GM23338 (cell line): ENCODE measurements around the gene TRNP1. TPM values are rescaled to one million over a fixed set of nuclear protein-coding genes. Genes with fewer than 3 reads are reported as not detected.

Experiments
- ATAC-seq: fragments of 200-7000 bp; cut with Tn5 transposase; 3 replicates; pipeline ENCODE4 v1.9.1; 2020
- DNase-seq: peaks from one replicate; pipeline ENCODE4 v3.0.0-alpha.2; 2015; ENCODE audit warnings: low spot score
- H2AFZ ChIP-seq: fragments of 200-600 bp; sonication (generic); 2 replicates; pipeline ENCODE4 v1.8.0; 2016; ENCODE audit warnings: antibody characterized with exemption, mild to moderate bottlenecking, moderate library complexity
- H3F3A ChIP-seq: fragments of 200-600 bp; sonication (generic); replicated peaks from 2 replicates; pipeline ENCODE4 v1.8.0; 2017; ENCODE audit warnings: antibody characterized with exemption, mixed run types, low read depth
- H3K27ac ChIP-seq: fragments of 200-600 bp; sonication (generic); 2 replicates; pipeline ENCODE4 v1.6.1; 2016; ENCODE audit warnings: low read depth
- H3K27me3 ChIP-seq: fragments of 200-600 bp; sonication (generic); 2 replicates; pipeline ENCODE4 v1.8.0; 2016; ENCODE audit warnings: mild to moderate bottlenecking, mixed run types, moderate library complexity; ENCODE audit not compliant: insufficient read depth
- H3K36me3 ChIP-seq: fragments of 200-600 bp; sonication (generic); 2 replicates; pipeline ENCODE4 v1.8.0; 2016; ENCODE audit warnings: mild to moderate bottlenecking; ENCODE audit not compliant: insufficient read depth
- H3K4me1 ChIP-seq: fragments of 200-600 bp; sonication (generic); 2 replicates; pipeline ENCODE4 v1.8.0; 2016; ENCODE audit warnings: mild to moderate bottlenecking, moderate library complexity; ENCODE audit not compliant: insufficient read depth
- H3K4me2 ChIP-seq: fragments of 200-600 bp; sonication (generic); 2 replicates; pipeline ENCODE4 v1.7.1; 2017; ENCODE audit warnings: mixed run types
- H3K4me3 ChIP-seq: fragments of 200-600 bp; sonication (generic); 2 replicates; pipeline ENCODE4 v1.6.1; 2016; ENCODE audit warnings: mixed run types
- H3K79me2 ChIP-seq: fragments of 200-600 bp; sonication (generic); replicated peaks from 2 replicates; pipeline ENCODE4 v1.8.0; 2017; ENCODE audit warnings: mild to moderate bottlenecking; ENCODE audit not compliant: insufficient read depth
- H3K9me2 ChIP-seq: fragments of 200-600 bp; sonication (generic); 2 replicates; pipeline ENCODE4 v1.8.0; 2017; ENCODE audit not compliant: insufficient read depth
- H4K20me1 ChIP-seq: fragments of 200-600 bp; sonication (generic); replicated peaks from 2 replicates; pipeline ENCODE4 v1.8.0; 2017; ENCODE audit warnings: mild to moderate bottlenecking; ENCODE audit not compliant: insufficient read depth
- H3K27ac Mint-ChIP-seq: 2 replicates; pipeline ENCODE4 v1.8.0; 2020; ENCODE audit warnings: inconsistent platforms, mild to moderate bottlenecking, moderate library complexity, mixed read lengths
- H3K27me3 Mint-ChIP-seq: 3 replicates; pipeline ENCODE4 v1.8.0; 2022; ENCODE audit warnings: low read depth, mild to moderate bottlenecking, moderate library complexity, mixed read lengths, inconsistent platforms; ENCODE audit not compliant: insufficient read depth, poor library complexity
- H3K36me3 Mint-ChIP-seq: 3 replicates; pipeline ENCODE4 v1.8.0; 2021; ENCODE audit warnings: low read depth, mild to moderate bottlenecking, inconsistent platforms, moderate library complexity, mixed read lengths
- H3K4me1 Mint-ChIP-seq: 3 replicates; pipeline ENCODE4 v1.8.0; 2020; ENCODE audit warnings: mild to moderate bottlenecking, inconsistent platforms, mixed read lengths
- H3K4me3 Mint-ChIP-seq: 3 replicates; pipeline ENCODE4 v1.8.0; 2021; ENCODE audit warnings: moderate library complexity, mild to moderate bottlenecking, inconsistent platforms, mixed read lengths
- H3K9me3 Mint-ChIP-seq: 3 replicates; pipeline ENCODE4 v1.8.0; 2020; ENCODE audit warnings: moderate library complexity, mild to moderate bottlenecking, inconsistent platforms, mixed read lengths
- CREB1 ChIP-seq: fragments of 250-450 bp; sonication (Bioruptor Pico); IDR thresholded peaks from 2 replicates; pipeline ENCODE4 v1.5.0; 2020; ENCODE audit warnings: low read depth, mild to moderate bottlenecking, moderate library complexity
- CTCF ChIP-seq, 2 experiments: fragments of 200-600 bp in 1 of 2; sonication (generic) in 1 of 2; conservative IDR thresholded peaks; 2 replicates each; pipeline versions ENCODE4 v1.5.1 to v1.6.1; 2016 to 2017; ENCODE audit warnings: antibody characterized with exemption in 2 of 2, low read depth in 2 of 2, mild to moderate bottlenecking in 2 of 2, moderate library complexity in 1 of 2
- ETS1 ChIP-seq: IDR thresholded peaks from 2 replicates; pipeline ENCODE4 v1.6.1; 2016; ENCODE audit warnings: antibody characterized with exemption
- EZH2 ChIP-seq: fragments of 200-600 bp; sonication (generic); IDR thresholded peaks from one replicate; pipeline ENCODE4 v1.8.0; 2017; ENCODE audit warnings: antibody characterized with exemption, mild to moderate bottlenecking, low read depth; ENCODE audit not compliant: unreplicated experiment
- EZH2phosphoT487 ChIP-seq: fragments of 200-600 bp; sonication (generic); IDR thresholded peaks from one replicate; pipeline ENCODE4 v1.8.1; 2018; ENCODE audit warnings: antibody characterized with exemption; ENCODE audit not compliant: unreplicated experiment
- JUNB ChIP-seq: IDR thresholded peaks from one replicate; pipeline ENCODE4 v1.6.1; 2016; ENCODE audit warnings: antibody characterized with exemption; ENCODE audit not compliant: unreplicated experiment
- NANOG ChIP-seq: IDR thresholded peaks from 2 replicates; pipeline ENCODE4 v1.6.1; 2016; ENCODE audit warnings: antibody characterized with exemption, borderline replicate concordance
- POLR2AphosphoS5 ChIP-seq: IDR thresholded peaks from 2 replicates; pipeline ENCODE4 v1.6.1; 2016; ENCODE audit warnings: antibody characterized with exemption, low read depth
- REST ChIP-seq: IDR thresholded peaks from one replicate; pipeline ENCODE4 v1.6.1; 2018; ENCODE audit warnings: antibody characterized with exemption; ENCODE audit not compliant: unreplicated experiment
- STAT1 ChIP-seq: IDR thresholded peaks from one replicate; pipeline ENCODE4 v1.6.1; 2016; ENCODE audit warnings: antibody characterized with exemption; ENCODE audit not compliant: unreplicated experiment
- ZNF114 ChIP-seq: fragments of 250-450 bp; sonication (Bioruptor Pico); IDR thresholded peaks from 2 replicates; pipeline ENCODE4 v1.5.0; 2020; ENCODE audit warnings: mild to moderate bottlenecking, moderate library complexity
- ZNF331 ChIP-seq: fragments of 250-450 bp; sonication (Bioruptor Pico); IDR thresholded peaks from 2 replicates; pipeline ENCODE4 v1.5.0; 2020; ENCODE audit warnings: low read depth, mild to moderate bottlenecking, moderate library complexity
- ZNF462 ChIP-seq: fragments of 250-450 bp; sonication (Bioruptor Pico); IDR thresholded peaks from 2 replicates; pipeline ENCODE4 v1.5.0; 2020; ENCODE audit warnings: mild to moderate bottlenecking, moderate library complexity
- polyA plus RNA-seq: library from polyadenylated mRNA; unstranded; fragments of >200 nt; fragmentation: Nextera tagmentation; extraction: Ambion mirVana; gene quantifications from 2 replicates; pipeline ENCODE4 v1.2.1, GENCODE V29; 2016
- total RNA-seq: library from RNA; depleted of rRNA; stranded (reverse); fragments of >200 nt; shearing (Covaris generic); gene quantifications from 2 replicates; pipeline ENCODE4 v1.2.3, GENCODE V29; 2014

Gene TRNP1
- total and polyA plus RNA-seq, 2 experiments from 2014 or later, result 21.2 to 54.3 TPM

GRCh38 chr1:26959722-26960624, 33.5 kb upstream of the TRNP1 start, which contains the start of gene KDF1:
Gene KDF1, minus strand, starts transcription at chr1:26960468. Its CDS starts 8,088 bp downstream, at chr1:26952380.
- TF ChIP-seq CTCF (conservative IDR thresholded peaks at IDR 0.05; ENCODE audit: low read depth in 2 of 2) (0 out of 4 replicates have a peak, but pooled peaks of 1 of the 2 experiments have one; percentile 9), EZH2 (no peak), ZNF462 (no peak), NANOG (no peak), ETS1 (peak; percentile 58), POLR2AphosphoS5 (peak; percentile 83), EZH2phosphoT487 (no peak), CREB1 (CRISPR knock-in tag) (peak; percentile 80), REST (no peak), JUNB (no peak), ZNF331 (no peak), ZNF114 (no peak), STAT1 (no peak)
- Mint-ChIP-seq H3K4me3 (peak within 1 kb of the TSS; percentile 79), H3K36me3 (peaks cover 12% of the 10 kb centered on the region), H3K9me3 (peaks cover 2% of the 10 kb centered on the region; the same call in 1 of the 3 replicates), H3K27me3 (peaks cover 8% of the 10 kb centered on the region), H3K4me1 (peaks cover 7% of the 10 kb centered on the region; the same call in 2 of the 3 replicates), H3K27ac (peak within 1 kb of the TSS; percentile 61)
- Histone ChIP-seq H3K4me3 (peak within 1 kb of the TSS; percentile 96), H3K9me2 (no peaks in the 10 kb centered on the region), H3K27me3 (no peaks in the 10 kb centered on the region), H3K27ac (peak within 1 kb of the TSS; percentile 83), H4K20me1 (0 out of 2 replicates have a peak, but pooled peaks cover 4% of the 10 kb centered on the region), H3K36me3 (no peaks in the 10 kb centered on the region; the same call in 1 of the 2 replicates), H3F3A (peaks cover 6% of the 10 kb centered on the region; the same call in 1 of the 2 replicates), H3K4me1 (peaks cover 22% of the 10 kb centered on the region; the same call in 1 of the 2 replicates), H2AFZ (peak within 1 kb of the TSS; percentile 69), H3K4me2 (peak within 1 kb of the TSS; percentile 84), H3K79me2 (peaks cover 10% of the 10 kb centered on the region)
- peak; percentile 95 for ATAC-seq
- DNase-seq, result peak; percentile 96
